ENCODE measurements around the gene HEXD. TPM values are rescaled to one million over a fixed set of nuclear protein-coding genes. Genes with fewer than 3 reads are reported as not detected.

The HEXD gene
- total and polyA plus RNA-seq, 10 of the 15 experiments (the other 5 are each of a cell fraction or from before 2014, with no cell fraction given) = 1.6 to 24.2 (median 7.0) TPM

DNA sequence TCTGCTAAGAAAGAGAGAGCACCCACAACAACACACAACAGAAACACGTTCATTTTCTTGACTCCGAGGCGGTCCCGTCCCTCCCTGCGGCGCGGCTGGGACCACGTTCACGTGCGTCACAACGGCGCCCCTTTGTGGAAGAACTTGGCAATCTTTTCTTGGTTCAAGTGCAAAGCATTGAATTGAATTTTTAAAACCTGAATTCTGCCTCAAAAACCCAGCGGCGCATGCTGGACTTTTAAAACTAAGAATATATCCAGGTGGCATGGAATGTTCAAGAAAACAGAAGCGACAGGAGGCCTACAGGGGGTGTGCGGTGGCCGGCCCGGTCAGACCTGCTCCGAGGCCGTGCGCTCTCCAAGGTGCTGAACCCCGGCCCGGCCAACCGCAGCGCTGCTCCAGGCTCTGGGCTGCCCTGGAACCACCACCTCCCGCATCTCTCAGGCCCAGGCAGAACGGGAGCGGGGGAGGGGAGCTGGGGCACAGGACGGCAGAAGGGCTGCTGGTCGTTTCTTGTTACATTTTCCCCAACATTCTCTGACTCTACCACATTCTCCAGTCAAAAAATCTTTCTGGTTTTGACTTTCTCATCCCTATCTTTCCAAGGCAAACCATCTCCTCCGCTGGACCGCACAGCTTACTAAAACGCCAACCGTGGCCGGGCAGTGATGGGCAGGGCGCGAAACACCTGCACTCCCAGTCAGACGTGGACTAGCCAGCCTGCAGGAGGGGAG, 3.4 kb upstream of the HEXD start:
- FAIRE-seq = peak; percentile 76
- Histone ChIP-seq H3K4me1 (ENCODE audit: control insufficient read depth, insufficient read depth, low read length) (0 out of 2 replicates have a peak, but pooled peaks cover 5% of the 10 kb centered on the region), H3K79me2 (ENCODE audit: control insufficient read depth, insufficient read depth, low read length) (peaks cover 2% of the 10 kb centered on the region; the same call in 1 of the 2 replicates), H3K27me3 (replicated peaks in 1 of 2; ENCODE audit: control insufficient read depth in 2 of 2, insufficient read depth in 2 of 2, low read length in 1 of 2) (no peaks in the 10 kb centered on the region), H3K9me3 (replicated peaks; ENCODE audit: control insufficient read depth, insufficient read depth, low read length) (no peaks in the 10 kb centered on the region), H2AFZ (ENCODE audit: control insufficient read depth, low read depth, low read length) (no peak overlapping the region), H3K36me3 (ENCODE audit: control insufficient read depth in 2 of 2, insufficient read depth in 2 of 2, low read length in 1 of 2) (no peaks in the 10 kb centered on the region; a peak in 1 of 4 replicates), H3K4me2 (ENCODE audit: control insufficient read depth, insufficient read depth) (no peak overlapping the region), H3K4me3 (no peak overlapping the region), H3K9ac (ENCODE audit: control insufficient read depth, insufficient read depth, low read length) (no peak overlapping the region), H3K27ac (ENCODE audit: control insufficient read depth, insufficient read depth) (no peak overlapping the region), H4K20me1 (ENCODE audit: control insufficient read depth, insufficient read depth) (peaks cover 5% of the 10 kb centered on the region)
- WGBS (ENCODE audit: insufficient coverage, insufficient replicate concordance, low lambda C conversion rate, missing lambda C conversion rate) = 47% methylated on average over 38 of the region's 38 CpGs
- no TSS peak for BruUV-seq (replicated peaks)
- no peak for DNase-seq (ENCODE audit: low read depth, low spot score)
- CTCF ChIA-PET = interaction anchor here (0.7 to 4.1 kb wide), 7 partner anchors 48 to 385 kb away, joined by 3 to 22 read pairs (median 3); no protein-coding TSS in a partner anchor
- in situ Hi-C loops (cut with MboI) = no loop called here
- RAD21 ChIA-PET (ENCODE audit: unreplicated experiment) = interaction anchor here (1.3 kb wide), 1 partner anchor 58 kb away, joined by 3 read pairs; no protein-coding TSS in a partner anchor
- intact Hi-C loops (cut with micrococcal nuclease; ENCODE audit: unreplicated experiment) = loop anchor here (1.0 to 5.0 kb wide), 2 partner anchors 63 to 182 kb away; no protein-coding TSS in a partner anchor
- ATAC-seq = peak; percentile 68
- SMC1A ChIA-PET (ENCODE audit: uncharacterized antibody, unreplicated experiment) = interaction anchor here (0.6 to 2.0 kb wide), 3 partner anchors 62 to 65 kb away, joined by 3 to 8 read pairs (median 3); no protein-coding TSS in a partner anchor
- POLR2A ChIA-PET = no interaction called here
- TF ChIP-seq, protein P1, sequence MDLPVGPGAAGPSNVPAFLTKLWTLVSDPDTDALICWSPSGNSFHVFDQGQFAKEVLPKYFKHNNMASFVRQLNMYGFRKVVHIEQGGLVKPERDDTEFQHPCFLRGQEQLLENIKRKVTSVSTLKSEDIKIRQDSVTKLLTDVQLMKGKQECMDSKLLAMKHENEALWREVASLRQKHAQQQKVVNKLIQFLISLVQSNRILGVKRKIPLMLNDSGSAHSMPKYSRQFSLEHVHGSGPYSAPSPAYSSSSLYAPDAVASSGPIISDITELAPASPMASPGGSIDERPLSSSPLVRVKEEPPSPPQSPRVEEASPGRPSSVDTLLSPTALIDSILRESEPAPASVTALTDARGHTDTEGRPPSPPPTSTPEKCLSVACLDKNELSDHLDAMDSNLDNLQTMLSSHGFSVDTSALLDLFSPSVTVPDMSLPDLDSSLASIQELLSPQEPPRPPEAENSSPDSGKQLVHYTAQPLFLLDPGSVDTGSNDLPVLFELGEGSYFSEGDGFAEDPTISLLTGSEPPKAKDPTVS (IDR thresholded peaks at IDR 0.05; ENCODE audit: low read depth, low read length) = peak; percentile 72; the same call in 1 of the 2 replicates
- TF ChIP-seq, protein P2, sequence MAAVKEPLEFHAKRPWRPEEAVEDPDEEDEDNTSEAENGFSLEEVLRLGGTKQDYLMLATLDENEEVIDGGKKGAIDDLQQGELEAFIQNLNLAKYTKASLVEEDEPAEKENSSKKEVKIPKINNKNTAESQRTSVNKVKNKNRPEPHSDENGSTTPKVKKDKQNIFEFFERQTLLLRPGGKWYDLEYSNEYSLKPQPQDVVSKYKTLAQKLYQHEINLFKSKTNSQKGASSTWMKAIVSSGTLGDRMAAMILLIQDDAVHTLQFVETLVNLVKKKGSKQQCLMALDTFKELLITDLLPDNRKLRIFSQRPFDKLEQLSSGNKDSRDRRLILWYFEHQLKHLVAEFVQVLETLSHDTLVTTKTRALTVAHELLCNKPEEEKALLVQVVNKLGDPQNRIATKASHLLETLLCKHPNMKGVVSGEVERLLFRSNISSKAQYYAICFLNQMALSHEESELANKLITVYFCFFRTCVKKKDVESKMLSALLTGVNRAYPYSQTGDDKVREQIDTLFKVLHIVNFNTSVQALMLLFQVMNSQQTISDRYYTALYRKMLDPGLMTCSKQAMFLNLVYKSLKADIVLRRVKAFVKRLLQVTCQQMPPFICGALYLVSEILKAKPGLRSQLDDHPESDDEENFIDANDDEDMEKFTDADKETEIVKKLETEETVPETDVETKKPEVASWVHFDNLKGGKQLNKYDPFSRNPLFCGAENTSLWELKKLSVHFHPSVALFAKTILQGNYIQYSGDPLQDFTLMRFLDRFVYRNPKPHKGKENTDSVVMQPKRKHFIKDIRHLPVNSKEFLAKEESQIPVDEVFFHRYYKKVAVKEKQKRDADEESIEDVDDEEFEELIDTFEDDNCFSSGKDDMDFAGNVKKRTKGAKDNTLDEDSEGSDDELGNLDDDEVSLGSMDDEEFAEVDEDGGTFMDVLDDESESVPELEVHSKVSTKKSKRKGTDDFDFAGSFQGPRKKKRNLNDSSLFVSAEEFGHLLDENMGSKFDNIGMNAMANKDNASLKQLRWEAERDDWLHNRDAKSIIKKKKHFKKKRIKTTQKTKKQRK (IDR thresholded peaks at IDR 0.05; ENCODE audit: low read depth, low read length) = no peak
- TF ChIP-seq, protein P3, sequence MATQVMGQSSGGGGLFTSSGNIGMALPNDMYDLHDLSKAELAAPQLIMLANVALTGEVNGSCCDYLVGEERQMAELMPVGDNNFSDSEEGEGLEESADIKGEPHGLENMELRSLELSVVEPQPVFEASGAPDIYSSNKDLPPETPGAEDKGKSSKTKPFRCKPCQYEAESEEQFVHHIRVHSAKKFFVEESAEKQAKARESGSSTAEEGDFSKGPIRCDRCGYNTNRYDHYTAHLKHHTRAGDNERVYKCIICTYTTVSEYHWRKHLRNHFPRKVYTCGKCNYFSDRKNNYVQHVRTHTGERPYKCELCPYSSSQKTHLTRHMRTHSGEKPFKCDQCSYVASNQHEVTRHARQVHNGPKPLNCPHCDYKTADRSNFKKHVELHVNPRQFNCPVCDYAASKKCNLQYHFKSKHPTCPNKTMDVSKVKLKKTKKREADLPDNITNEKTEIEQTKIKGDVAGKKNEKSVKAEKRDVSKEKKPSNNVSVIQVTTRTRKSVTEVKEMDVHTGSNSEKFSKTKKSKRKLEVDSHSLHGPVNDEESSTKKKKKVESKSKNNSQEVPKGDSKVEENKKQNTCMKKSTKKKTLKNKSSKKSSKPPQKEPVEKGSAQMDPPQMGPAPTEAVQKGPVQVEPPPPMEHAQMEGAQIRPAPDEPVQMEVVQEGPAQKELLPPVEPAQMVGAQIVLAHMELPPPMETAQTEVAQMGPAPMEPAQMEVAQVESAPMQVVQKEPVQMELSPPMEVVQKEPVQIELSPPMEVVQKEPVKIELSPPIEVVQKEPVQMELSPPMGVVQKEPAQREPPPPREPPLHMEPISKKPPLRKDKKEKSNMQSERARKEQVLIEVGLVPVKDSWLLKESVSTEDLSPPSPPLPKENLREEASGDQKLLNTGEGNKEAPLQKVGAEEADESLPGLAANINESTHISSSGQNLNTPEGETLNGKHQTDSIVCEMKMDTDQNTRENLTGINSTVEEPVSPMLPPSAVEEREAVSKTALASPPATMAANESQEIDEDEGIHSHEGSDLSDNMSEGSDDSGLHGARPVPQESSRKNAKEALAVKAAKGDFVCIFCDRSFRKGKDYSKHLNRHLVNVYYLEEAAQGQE (IDR thresholded peaks at IDR 0.05; ENCODE audit: low read depth, low read length) = peak; percentile 97
- TF ChIP-seq SIN3A (IDR thresholded peaks at IDR 0.05; ENCODE audit: low read depth, low read length) (peak; percentile 70; the same call in 1 of the 2 replicates), MXI1 (IDR thresholded peaks at IDR 0.05; ENCODE audit: low read depth, low read length) (peak; percentile 81), SMC3 (IDR thresholded peaks at IDR 0.05; ENCODE audit: borderline replicate concordance, low read length) (peak; percentile 87), RUNX3 (IDR thresholded peaks at IDR 0.05; ENCODE audit: low read length) (peak; percentile 65), RB1 (IDR thresholded peaks at IDR 0.05; ENCODE audit: borderline replicate concordance) (peak; percentile 82; the same call in 1 of the 2 replicates), ZNF207 (IDR thresholded peaks at IDR 0.05; ENCODE audit: borderline replicate concordance) (peak; percentile 45; the same call in 1 of the 2 replicates)
- TF ChIP-seq, protein P4, sequence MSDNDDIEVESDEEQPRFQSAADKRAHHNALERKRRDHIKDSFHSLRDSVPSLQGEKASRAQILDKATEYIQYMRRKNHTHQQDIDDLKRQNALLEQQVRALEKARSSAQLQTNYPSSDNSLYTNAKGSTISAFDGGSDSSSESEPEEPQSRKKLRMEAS (IDR thresholded peaks at IDR 0.05; ENCODE audit: low read depth, low read length) = 0 out of 2 replicates have a peak, but pooled peaks have one; percentile 19

All from GM12878 (cell line).